Naive thymus-derived CD4-positive, alpha-beta T cell (primary cell): ENCODE results near the gene NUDT3. TPM values are rescaled to one million over a fixed set of nuclear protein-coding genes. Genes with fewer than 3 reads are reported as not detected.
"Not testable (repeated sequence)": the region's sequence is repeated elsewhere in the genome, so short reads cannot be mapped to it uniquely, and the experiment has no call there.

Experiments used
- ATAC-seq: fragments of 150-1000 bp; cut with Tn5 transposase; 2 replicates; pipeline ENCODE4 v1.10.0; 2021; ENCODE audit warnings: mild to moderate bottlenecking, moderate library complexity
- CTCF ChIA-PET: fragments of 350-600 bp; sonication (Branson Sonifier 250); formaldehyde crosslinking; loops from one replicate; lab custom pipeline; 2021; ENCODE audit warnings: antibody characterized with exemption; lab: Charles Lee
- POLR2A ChIA-PET: fragments of 350-600 bp; sonication (Branson Sonifier 250); formaldehyde crosslinking; loops from one replicate; lab custom pipeline; 2021; ENCODE audit warnings: antibody characterized with exemption, inconsistent platforms; lab: Charles Lee
- DNase-seq, 9 donors: peaks; one replicate each; pipeline versions ENCODE4 v3.0.0 to v3.0.0-alpha.2; 2020 to 2022; ENCODE audit warnings: mixed read lengths in 1 of 9
- H3K27ac ChIP-seq: one replicate; pipeline ENCODE4 v1.7.0; 2013; ENCODE audit warnings: mild to moderate bottlenecking, low read depth, low read length, moderate library complexity
- H3K27me3 ChIP-seq, 2 donors: one replicate each; pipeline ENCODE4 v1.7.0; 2013; ENCODE audit warnings: low read length in 2 of 2, mild to moderate bottlenecking in 2 of 2, moderate library complexity in 2 of 2; ENCODE audit not compliant: control insufficient read depth in 2 of 2, insufficient read depth in 2 of 2
- H3K36me3 ChIP-seq, 3 experiments: 1 replicate in 2 of 3; 2 replicates in 1 of 3; pipeline ENCODE4 v1.7.0; 2013; ENCODE audit warnings: low read length in 3 of 3, mild to moderate bottlenecking in 3 of 3, moderate library complexity in 1 of 3; ENCODE audit not compliant: insufficient read depth in 3 of 3, control insufficient read depth in 2 of 3
- H3K4me1 ChIP-seq, 2 donors: one replicate each; pipeline ENCODE4 v1.7.0; 2013; ENCODE audit warnings: low read length in 2 of 2, mild to moderate bottlenecking in 2 of 2, moderate library complexity in 1 of 2; ENCODE audit not compliant: control insufficient read depth in 2 of 2, insufficient read depth in 2 of 2
- H3K4me3 ChIP-seq: 2 replicates; pipeline ENCODE4 v1.7.0; 2013; ENCODE audit warnings: mild to moderate bottlenecking, low read length
- H3K9me3 ChIP-seq, 3 experiments: 1 replicate in 2 of 3; 2 replicates in 1 of 3; pipeline ENCODE4 v1.7.0; 2013; ENCODE audit warnings: low read length in 3 of 3; ENCODE audit not compliant: control insufficient read depth in 2 of 3
- H3K27ac Mint-ChIP-seq, 9 donors: one replicate each; pipeline ENCODE4 v1.8.0; 2020 to 2022; ENCODE audit warnings: mixed read lengths in 9 of 9, mild to moderate bottlenecking in 8 of 9, moderate library complexity in 5 of 9, inconsistent platforms in 2 of 9
- H3K27me3 Mint-ChIP-seq, 5 donors: one replicate each; pipeline ENCODE4 v1.8.0; 2021 to 2022; ENCODE audit warnings: mixed read lengths in 5 of 5, mild to moderate bottlenecking in 1 of 5
- H3K36me3 Mint-ChIP-seq, 5 donors: one replicate each; pipeline ENCODE4 v1.8.0; 2020 to 2022; ENCODE audit warnings: mixed read lengths in 5 of 5, mild to moderate bottlenecking in 3 of 5, inconsistent platforms in 1 of 5
- H3K4me1 Mint-ChIP-seq, 7 donors: one replicate each; pipeline ENCODE4 v1.8.0; 2020 to 2022; ENCODE audit warnings: mixed read lengths in 7 of 7, mild to moderate bottlenecking in 3 of 7, inconsistent platforms in 1 of 7
- H3K4me3 Mint-ChIP-seq, 10 donors: one replicate each; pipeline ENCODE4 v1.8.0; 2020 to 2022; ENCODE audit warnings: mild to moderate bottlenecking in 10 of 10, mixed read lengths in 10 of 10, moderate library complexity in 6 of 10, inconsistent platforms in 2 of 10
- H3K9me3 Mint-ChIP-seq, 11 donors: one replicate each; pipeline ENCODE4 v1.8.0; 2020 to 2022; ENCODE audit warnings: mixed read lengths in 11 of 11, mild to moderate bottlenecking in 4 of 11, inconsistent platforms in 1 of 11, moderate library complexity in 1 of 11
- intact Hi-C, 2 donors: fragments of 100-400 bp; cut with micrococcal nuclease; formaldehyde crosslinking; loops; one replicate each; pipeline ENCODE4 v1.15.1; 2023
- polyA plus RNA-seq, 2 donors: library from polyadenylated mRNA; unstranded; fragments of 300-500 nt; fragmentation: Illumina TruSeq; gene quantifications; one replicate each; pipeline ENCODE4 v1.2.3, GENCODE V29; 2021
- total RNA-seq, 6 experiments: library from RNA in 5 of 6; stranded (reverse) in 5 of 6; gene quantifications; 1 replicate in 5 of 6; 2 replicates in 1 of 6; pipeline ENCODE4 v1.2.3 and lab custom pipeline; 2021 to 2026

The NUDT3 gene
- total and polyA plus RNA-seq, 7 experiments from 2014 or later: 10.4 to 29.7 (median 23.4) TPM

DNA sequence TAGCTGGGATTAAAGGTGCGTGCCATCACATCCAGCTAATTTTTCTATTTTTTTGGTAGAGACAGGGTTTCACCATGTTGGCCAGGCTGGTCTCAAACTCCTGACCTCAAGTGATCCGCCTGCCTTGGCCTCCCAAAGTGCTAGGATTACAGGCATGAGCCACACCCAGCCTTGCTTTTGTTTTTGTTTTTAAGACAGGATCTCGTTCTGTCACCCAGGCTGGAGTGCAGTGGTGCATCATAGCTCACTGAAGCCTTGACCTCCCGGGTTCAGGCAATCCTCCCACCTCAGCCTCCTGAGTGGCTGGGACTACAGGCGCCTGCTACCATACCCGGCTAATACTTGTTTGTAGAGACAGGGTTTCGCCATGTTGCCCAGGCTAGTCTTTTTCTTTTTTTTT lies 38.9 kb downstream of the NUDT3 start:
- DNase-seq, H3K27me3 ChIP-seq, H3K4me3 ChIP-seq, H3K4me1 ChIP-seq, H3K4me3 Mint-ChIP-seq, ATAC-seq, intact Hi-C loops, H3K27me3 Mint-ChIP-seq, H3K9me3 ChIP-seq, H3K36me3 ChIP-seq, H3K36me3 Mint-ChIP-seq, H3K27ac Mint-ChIP-seq, H3K9me3 Mint-ChIP-seq, H3K27ac ChIP-seq: not testable (repeated sequence)
- H3K4me1 Mint-ChIP-seq: peaks cover 0 to 29% (median 13%) of the 10 kb centered on the region in 7 donors
- ChIA-PET POLR2A (interaction anchor here (0.8 kb wide), 1 partner anchor 252 kb away, joined by 3 read pairs; no protein-coding TSS in a partner anchor), CTCF (interaction anchor here (0.7 kb wide), 1 partner anchor 145 kb away, joined by 3 read pairs; no protein-coding TSS in a partner anchor)

DNA sequence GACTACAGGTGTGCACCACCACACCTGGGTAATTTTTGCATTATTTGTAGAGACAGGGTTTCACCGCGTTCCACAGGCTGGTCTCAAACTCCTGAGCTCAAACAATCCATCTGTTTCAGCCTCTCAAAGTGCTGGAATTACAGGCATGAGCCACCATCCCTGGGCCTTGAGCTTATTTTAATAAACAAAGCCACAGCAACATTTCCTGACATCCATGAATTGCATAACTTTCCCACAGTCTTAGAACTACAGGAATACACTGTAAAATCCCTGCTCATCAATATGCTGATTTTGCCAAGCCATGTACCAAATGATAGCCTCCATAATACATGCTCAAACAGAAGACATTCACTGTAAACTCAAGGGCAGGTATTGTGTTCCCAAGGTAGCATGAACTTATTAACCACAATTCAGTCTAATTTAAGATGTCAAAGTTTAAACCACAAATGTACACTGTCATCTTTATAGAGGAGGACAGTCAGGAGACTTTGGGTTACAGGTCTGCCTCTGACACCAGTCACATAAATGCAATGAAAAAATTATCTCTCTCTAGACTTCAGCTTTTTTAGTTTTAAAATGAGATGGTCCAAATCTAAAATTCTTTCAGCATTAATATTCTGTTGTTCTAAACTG lies 40.0 kb downstream of the NUDT3 start:
- peaks cover under 1 to 33% (median 14%) of the 10 kb centered on the region in 7 donors for H3K4me1 Mint-ChIP-seq
- H3K27me3 Mint-ChIP-seq: no peaks in the 10 kb centered on the region
- intact Hi-C loops: no loop called here
- Histone ChIP-seq H3K27ac (no peak overlapping the region), H3K4me3 (no peak overlapping the region), H3K9me3 (no peaks in the 10 kb centered on the region), H3K4me1 (no peaks in the 10 kb centered on the region), H3K27me3 (no peaks in the 10 kb centered on the region), H3K36me3 (no peaks in the 10 kb centered on the region)
- peaks cover 0 to 6% (median 5%) of the 10 kb centered on the region in 5 donors for H3K36me3 Mint-ChIP-seq
- CTCF ChIA-PET: no interaction called here
- POLR2A ChIA-PET: no interaction called here
- H3K9me3 Mint-ChIP-seq: no peaks in the 10 kb centered on the region
- ATAC-seq (no peak), DNase-seq (no peak)
- H3K4me3 Mint-ChIP-seq: no peak overlapping the region
- H3K27ac Mint-ChIP-seq: peak overlapping the region in 1 of 9 donors; percentile 3

DNA sequence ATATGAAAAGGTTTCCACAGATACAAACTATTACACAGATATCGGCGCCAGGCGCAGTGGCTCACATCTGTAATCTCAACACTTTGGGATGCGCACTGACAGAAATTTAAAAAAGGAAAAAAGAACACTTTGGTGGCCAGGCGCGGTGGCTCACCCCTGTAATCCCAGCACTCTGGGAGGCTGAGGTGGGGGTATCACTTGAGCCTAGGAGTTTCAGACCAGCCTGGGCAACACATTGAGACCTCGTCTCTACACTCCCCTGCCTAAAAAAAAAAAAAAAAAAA lies 41.6 kb downstream of the NUDT3 start:
- H3K27ac Mint-ChIP-seq: no peak overlapping the region
- ChIA-PET CTCF (no interaction called here), POLR2A (no interaction called here)
- H3K27me3 ChIP-seq: no peaks in the 10 kb centered on the region
- no peaks in the 10 kb centered on the region for H3K9me3 Mint-ChIP-seq
- no peak overlapping the region for H3K4me3 ChIP-seq
- peaks cover 0 to 10% (median 9%) of the 10 kb centered on the region in 5 donors for H3K36me3 Mint-ChIP-seq
- H3K4me3 Mint-ChIP-seq: no peak overlapping the region
- no peaks in the 10 kb centered on the region for H3K27me3 Mint-ChIP-seq
- no peak for DNase-seq
- no peak overlapping the region for H3K27ac ChIP-seq
- no peaks in the 10 kb centered on the region for H3K9me3 ChIP-seq
- no peaks in the 10 kb centered on the region for H3K36me3 ChIP-seq
- H3K4me1 Mint-ChIP-seq: peaks cover 7 to 39% (median 19%) of the 10 kb centered on the region in 7 donors
- no peak for ATAC-seq
- intact Hi-C loops: no loop called here
- H3K4me1 ChIP-seq: no peaks in the 10 kb centered on the region

DNA sequence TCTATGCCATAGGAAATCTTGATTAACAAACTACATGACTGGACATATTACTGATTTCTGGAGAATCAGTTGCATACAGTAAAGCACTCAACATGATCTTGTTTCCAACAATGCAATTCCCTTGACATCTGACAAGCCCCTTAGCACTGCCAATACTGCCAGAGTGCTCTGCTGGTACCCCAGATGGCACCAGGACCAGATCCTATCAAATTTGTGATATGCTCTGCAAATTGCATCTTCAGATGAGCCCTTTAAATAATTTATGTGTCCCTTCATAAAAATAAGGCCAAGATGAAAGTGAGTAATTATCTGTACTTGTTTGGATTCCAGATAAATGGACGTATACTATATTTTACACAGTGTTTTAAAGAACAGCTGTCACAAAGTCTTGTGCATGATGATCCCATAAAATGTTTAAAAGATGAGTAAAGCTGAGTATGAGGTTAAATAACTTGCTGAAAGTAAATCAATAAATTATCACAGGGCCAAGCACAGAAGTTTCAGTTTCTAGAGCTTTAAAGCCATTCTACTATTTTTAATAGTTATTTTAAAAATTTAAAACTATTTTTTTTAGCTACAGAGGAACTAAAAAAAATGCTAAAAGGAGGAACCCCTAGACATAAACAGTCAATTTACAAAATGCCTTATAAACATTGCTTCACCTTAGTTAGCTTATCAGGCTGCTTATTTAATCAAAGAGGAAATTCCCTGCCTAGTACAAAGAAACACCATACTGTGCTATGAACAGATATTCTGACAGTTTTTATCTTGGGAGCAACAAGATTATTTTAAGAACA lies 42.1 kb downstream of the NUDT3 start:
- H3K9me3 Mint-ChIP-seq: no peaks in the 10 kb centered on the region

DNA sequence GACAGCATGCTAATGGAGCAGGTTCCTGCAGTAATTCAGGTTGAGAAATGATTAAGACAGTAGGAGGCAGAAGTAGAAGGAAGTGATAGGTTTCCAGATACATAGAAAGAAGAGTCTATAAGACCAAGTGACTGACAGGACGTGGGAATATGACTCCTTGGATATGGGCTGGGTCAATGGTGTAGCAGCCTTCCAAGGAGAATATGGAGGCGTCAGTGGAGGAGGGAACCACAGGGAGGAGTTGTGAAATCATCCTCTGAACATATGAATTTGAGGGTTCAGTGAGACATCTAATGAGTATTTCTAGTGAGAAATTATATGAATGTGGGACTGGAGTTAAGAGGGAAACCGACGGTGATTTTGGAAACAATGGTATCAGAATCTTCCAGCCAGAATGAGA lies 43.3 kb downstream of the NUDT3 start:
- peaks cover 12 to 41% (median 24%) of the 10 kb centered on the region in 7 donors for H3K4me1 Mint-ChIP-seq
- no peak overlapping the region for H3K27ac ChIP-seq
- H3K27me3 ChIP-seq: no peaks in the 10 kb centered on the region
- intact Hi-C loops: no loop called here
- H3K9me3 Mint-ChIP-seq: peaks cover 0 to 2% (median 0%) of the 10 kb centered on the region in 11 donors
- POLR2A ChIA-PET: no interaction called here
- H3K27ac Mint-ChIP-seq: peak overlapping the region in 1 of 9 donors; percentile 3
- H3K36me3 ChIP-seq: no peaks in the 10 kb centered on the region
- H3K27me3 Mint-ChIP-seq: no peaks in the 10 kb centered on the region
- DNase-seq: no peak
- CTCF ChIA-PET: no interaction called here
- peaks cover 0 to 13% (median 10%) of the 10 kb centered on the region in 5 donors for H3K36me3 Mint-ChIP-seq
- no peak for ATAC-seq
- no peak overlapping the region for H3K4me3 Mint-ChIP-seq
- no peaks in the 10 kb centered on the region for H3K4me1 ChIP-seq
- H3K4me3 ChIP-seq: no peak overlapping the region
- no peaks in the 10 kb centered on the region for H3K9me3 ChIP-seq

More for the DNA sequence above, 42.1 kb downstream of the NUDT3 start:
- no peaks in the 10 kb centered on the region for H3K27me3 ChIP-seq
- H3K27ac ChIP-seq: no peak overlapping the region
- peaks cover 7 to 37% (median 19%) of the 10 kb centered on the region in 7 donors for H3K4me1 Mint-ChIP-seq
- ChIA-PET POLR2A (no interaction called here), CTCF (no interaction called here)
- no peak overlapping the region for H3K27ac Mint-ChIP-seq
- no peak for DNase-seq
- no peak for ATAC-seq
- H3K4me1 ChIP-seq: no peaks in the 10 kb centered on the region
- no peak overlapping the region for H3K4me3 Mint-ChIP-seq
- intact Hi-C loops: no loop called here
- H3K4me3 ChIP-seq: no peak overlapping the region
- H3K27me3 Mint-ChIP-seq: no peaks in the 10 kb centered on the region
- H3K9me3 ChIP-seq: no peaks in the 10 kb centered on the region
- no peaks in the 10 kb centered on the region for H3K36me3 ChIP-seq
- H3K36me3 Mint-ChIP-seq: peaks cover 0 to 10% (median 9%) of the 10 kb centered on the region in 5 donors

DNA sequence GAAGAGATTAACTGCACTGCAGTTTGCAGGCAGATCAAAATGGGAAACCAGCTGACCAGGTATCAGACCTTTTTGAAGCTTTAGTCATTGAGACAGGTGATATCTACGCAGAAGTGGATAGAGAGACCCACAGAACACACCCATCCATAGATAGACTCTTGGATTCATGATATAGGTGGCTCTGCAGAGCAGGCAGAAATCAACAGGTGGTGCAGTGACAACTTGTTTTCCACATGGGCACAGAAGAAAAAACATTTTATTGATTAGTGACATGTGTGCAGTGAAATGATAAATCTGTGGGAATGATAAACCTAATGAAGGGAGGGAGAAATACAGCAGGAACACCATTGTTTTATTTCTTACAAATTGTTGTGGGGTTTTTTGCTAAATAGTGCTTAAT lies 45.2 kb downstream of the NUDT3 start:
- H3K27ac ChIP-seq: no peak overlapping the region
- H3K36me3 Mint-ChIP-seq: peaks cover 0 to 16% (median 14%) of the 10 kb centered on the region in 5 donors
- H3K4me1 ChIP-seq: no peaks in the 10 kb centered on the region
- ATAC-seq: no peak
- H3K27me3 Mint-ChIP-seq: no peaks in the 10 kb centered on the region
- no peaks in the 10 kb centered on the region for H3K36me3 ChIP-seq
- H3K9me3 ChIP-seq: no peaks in the 10 kb centered on the region
- no peak overlapping the region for H3K4me3 ChIP-seq
- DNase-seq: no peak
- peaks cover 23 to 46% (median 26%) of the 10 kb centered on the region in 7 donors for H3K4me1 Mint-ChIP-seq
- ChIA-PET CTCF (interaction anchor here (1.3 kb wide), 1 partner anchor 10 kb away, joined by 4 read pairs; no protein-coding TSS in a partner anchor), POLR2A (no interaction called here)
- H3K27me3 ChIP-seq: no peaks in the 10 kb centered on the region
- H3K9me3 Mint-ChIP-seq: peaks cover 0 to 4% (median 0%) of the 10 kb centered on the region in 11 donors
- peak overlapping the region in 1 of 9 donors; percentile 29 for H3K27ac Mint-ChIP-seq
- no peak overlapping the region for H3K4me3 Mint-ChIP-seq
- intact Hi-C loops: no loop called here
